K562 (cell line): ENCODE data around the gene HHEX. TPM values are rescaled to one million over a fixed set of nuclear protein-coding genes. Genes with fewer than 3 reads are reported as not detected.
A peak's percentile ranks its signal among the peaks of the same experiment; 100 is the strongest.

Source experiments
- CBFA2T2 ChIP-seq: fragments of 450-650 bp; conservative IDR thresholded peaks from 2 replicates; pipeline ENCODE4 v1.6.1; 2017; ENCODE audit warnings: mild to moderate bottlenecking
- CTBP1 ChIP-seq: fragments of 450-650 bp; IDR thresholded peaks from 2 replicates; pipeline ENCODE4 v1.6.1; 2016; ENCODE audit warnings: borderline replicate concordance
- HDAC1 ChIP-seq, 2 experiments: fragments of 450-650 bp; IDR thresholded peaks; 2 replicates each; pipeline ENCODE4 v1.6.1; 2016 to 2017; ENCODE audit warnings: inconsistent platforms in 1 of 2, mild to moderate bottlenecking in 1 of 2, moderate library complexity in 1 of 2
- HMG20A ChIP-seq: fragments of 450-650 bp; formaldehyde crosslinking; conservative IDR thresholded peaks from 2 replicates; pipeline ENCODE4 v1.4.0; 2020; ENCODE audit warnings: mild to moderate bottlenecking, mixed read lengths
- POLR2G ChIP-seq: fragments of 200-400 bp; formaldehyde crosslinking; IDR thresholded peaks from 2 replicates; pipeline ENCODE4 v1.6.1; 2017; ENCODE audit warnings: low read depth, mild to moderate bottlenecking, antibody characterized with exemption, low read length, moderate library complexity
- YY1 ChIP-seq, 3 experiments: IDR thresholded peaks; 2 replicates each; pipeline ENCODE4 v1.6.1; 2011; ENCODE audit warnings: low read length in 2 of 3, mild to moderate bottlenecking in 2 of 3, moderate library complexity in 2 of 3, borderline replicate concordance in 1 of 3, control low read depth in 1 of 3, low read depth in 1 of 3; ENCODE audit not compliant: insufficient read depth in 3 of 3, insufficient replicate concordance in 2 of 3, control insufficient read depth in 1 of 3, insufficient read length in 1 of 3; ENCODE audit errors: extremely low read depth in 1 of 3
- ZFX ChIP-seq: sonication (generic); formaldehyde crosslinking; IDR thresholded peaks from 2 replicates; pipeline ENCODE4 v1.8.0; 2022; ENCODE audit warnings: mild to moderate bottlenecking, missing genetic modification reagents, moderate library complexity
- ZNF133 ChIP-seq: fragments of 250-450 bp; sonication (Bioruptor Pico); IDR thresholded peaks from 2 replicates; pipeline ENCODE4 v1.4.0; 2020; ENCODE audit warnings: mild to moderate bottlenecking
- ZNF165 ChIP-seq: fragments of 250-450 bp; sonication (Bioruptor Pico); IDR thresholded peaks from 2 replicates; pipeline ENCODE4 v1.4.0; 2020; ENCODE audit warnings: borderline replicate concordance
- ZNF316 ChIP-seq: fragments of 450-650 bp; IDR thresholded peaks from 2 replicates; pipeline ENCODE4 v1.6.1; 2016
- ZNF707 ChIP-seq: fragments of 250-450 bp; sonication (Bioruptor Pico); conservative IDR thresholded peaks from 2 replicates; pipeline ENCODE4 v1.8.0; 2022; ENCODE audit warnings: inconsistent platforms, mild to moderate bottlenecking, moderate library complexity
- ZNF717 ChIP-seq: fragments of 250-450 bp; sonication (Bioruptor Pico); IDR thresholded peaks from 2 replicates; pipeline ENCODE4 v1.5.0; 2021
- ZNF75A ChIP-seq: fragments of 450-650 bp; formaldehyde crosslinking; IDR thresholded peaks from 2 replicates; pipeline ENCODE4 v1.4.0; 2020; ENCODE audit warnings: mild to moderate bottlenecking
- polyA plus RNA-seq, 8 experiments: library from polyadenylated mRNA; depleted of rRNA in 4 of 8; stranded (reverse) in 5 of 8; unstranded in 3 of 8; fragments of >200 nt; fragmentation: Nextera tagmentation in 2 of 8; fragmentation: Illumina TruSeq in 1 of 8; extraction: Ambion mirVana in 2 of 8; extraction: Trizol in 1 of 8; gene quantifications; 2 replicates each; pipeline versions ENCODE4 v1.2.1 to v1.2.3, GENCODE V29; 2011 to 2014; ENCODE audit warnings: inconsistent platforms in 1 of 8, missing spikeins in 1 of 8
- total RNA-seq, 7 experiments: library from RNA; depleted of rRNA in 6 of 7; stranded (reverse); fragments of >200 nt in 6 of 7; fragmentation: Illumina TruSeq in 2 of 7; extraction: Trizol in 2 of 7; gene quantifications; 2 replicates each; pipeline versions ENCODE4 v1.2.1 to v1.2.3, GENCODE V29; 2011 to 2021; ENCODE audit warnings: low replicate concordance in 1 of 7
- TF ChIP-seq, protein P1 (sequence below), 2 experiments: fragments of 450-650 bp; conservative IDR thresholded peaks; 2 replicates each; pipeline ENCODE4 v1.6.1; 2017; ENCODE audit warnings: mild to moderate bottlenecking in 2 of 2, moderate library complexity in 2 of 2
- TF ChIP-seq, protein P2 (sequence below), 2 experiments: fragments of 450-650 bp in 1 of 2; IDR thresholded peaks; 2 replicates each; pipeline ENCODE4 v1.6.1; 2011 to 2017; ENCODE audit warnings: low read depth in 2 of 2, antibody characterized with exemption in 1 of 2, borderline replicate concordance in 1 of 2, low read length in 1 of 2, mild to moderate bottlenecking in 1 of 2, mixed read lengths in 1 of 2; ENCODE audit not compliant: control insufficient read depth in 1 of 2
- TF ChIP-seq, protein P3 (sequence below): sonication (generic); IDR thresholded peaks from 2 replicates; pipeline ENCODE4 v1.6.1; 2016
- TF ChIP-seq, protein P4 (sequence below): sonication (generic); formaldehyde crosslinking; IDR thresholded peaks from 2 replicates; pipeline ENCODE4 v1.8.0; 2022; ENCODE audit warnings: missing genetic modification reagents, mild to moderate bottlenecking, moderate library complexity, borderline replicate concordance

Gene HHEX
- total and polyA plus RNA-seq, 9 of the 15 experiments (the other 6 are each of a cell fraction or from before 2014, with no cell fraction given), result 37.2 to 133 (median 80.2) TPM

DNA sequence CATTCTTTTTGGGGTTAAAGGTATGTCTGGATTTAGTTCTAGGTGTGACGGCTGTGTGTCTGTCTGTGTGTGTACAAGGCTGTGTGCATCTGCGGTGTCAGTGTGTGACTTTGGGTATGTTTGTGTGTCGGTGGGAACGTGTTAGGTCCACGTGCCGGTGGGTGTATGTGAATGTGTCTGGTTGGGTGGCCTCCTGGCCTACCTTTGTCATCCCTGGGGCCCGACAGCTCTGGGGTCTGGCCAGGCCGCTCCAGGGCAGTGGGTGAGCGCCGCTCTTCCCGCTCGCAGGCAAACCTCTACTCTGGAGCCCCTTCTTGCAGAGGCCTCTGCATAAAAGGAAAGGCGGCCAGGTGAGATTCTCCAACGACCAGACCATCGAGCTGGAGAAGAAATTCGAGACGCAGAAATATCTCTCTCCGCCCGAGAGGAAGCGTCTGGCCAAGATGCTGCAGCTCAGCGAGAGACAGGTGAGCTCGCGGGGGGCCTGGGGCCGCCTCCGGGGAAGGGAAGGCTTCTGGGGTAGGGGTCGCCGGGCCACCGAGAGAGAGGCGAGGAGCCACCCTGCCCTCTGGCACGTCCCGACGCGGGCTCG is 2.4 kb downstream of the HHEX start (continued):
- TF ChIP-seq CTBP1 (no peak), ZNF165 (CRISPR knock-in tag) (no peak), CBFA2T2 (no peak), ZNF75A (CRISPR knock-in tag) (no peak), HDAC1 (IDR thresholded peaks at IDR 0.05) (peak in 1 of 2 experiments; percentile 56; a peak in 2 of 4 replicates), ZNF717 (CRISPR knock-in tag) (no peak), ZNF133 (CRISPR knock-in tag) (no peak), ZNF316 (no peak), YY1 (IDR thresholded peaks at IDR 0.05; ENCODE audit: borderline replicate concordance in 1 of 3, control insufficient read depth in 1 of 3, extremely low read depth in 1 of 3, insufficient read depth in 3 of 3, insufficient read length in 1 of 3, insufficient replicate concordance in 2 of 3, low read depth in 1 of 3, low read length in 2 of 3) (no peak), POLR2G (peak; percentile 60; the same call in 1 of the 2 replicates), ZFX (CRISPR knock-in tag) (peak; percentile 56; the same call in 1 of the 2 replicates), ZNF707 (CRISPR knock-in tag) (no peak), HMG20A (no peak)
- TF ChIP-seq, protein P1, sequence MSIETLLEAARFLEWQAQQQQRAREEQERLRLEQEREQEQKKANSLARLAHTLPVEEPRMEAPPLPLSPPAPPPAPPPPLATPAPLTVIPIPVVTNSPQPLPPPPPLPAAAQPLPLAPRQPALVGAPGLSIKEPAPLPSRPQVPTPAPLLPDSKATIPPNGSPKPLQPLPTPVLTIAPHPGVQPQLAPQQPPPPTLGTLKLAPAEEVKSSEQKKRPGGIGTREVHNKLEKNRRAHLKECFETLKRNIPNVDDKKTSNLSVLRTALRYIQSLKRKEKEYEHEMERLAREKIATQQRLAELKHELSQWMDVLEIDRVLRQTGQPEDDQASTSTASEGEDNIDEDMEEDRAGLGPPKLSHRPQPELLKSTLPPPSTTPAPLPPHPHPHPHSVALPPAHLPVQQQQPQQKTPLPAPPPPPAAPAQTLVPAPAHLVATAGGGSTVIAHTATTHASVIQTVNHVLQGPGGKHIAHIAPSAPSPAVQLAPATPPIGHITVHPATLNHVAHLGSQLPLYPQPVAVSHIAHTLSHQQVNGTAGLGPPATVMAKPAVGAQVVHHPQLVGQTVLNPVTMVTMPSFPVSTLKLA (conservative IDR thresholded peaks at IDR 0.05), result peak; percentile 33 to 54; a peak in 3 of 4 replicates
- TF ChIP-seq, protein P2, sequence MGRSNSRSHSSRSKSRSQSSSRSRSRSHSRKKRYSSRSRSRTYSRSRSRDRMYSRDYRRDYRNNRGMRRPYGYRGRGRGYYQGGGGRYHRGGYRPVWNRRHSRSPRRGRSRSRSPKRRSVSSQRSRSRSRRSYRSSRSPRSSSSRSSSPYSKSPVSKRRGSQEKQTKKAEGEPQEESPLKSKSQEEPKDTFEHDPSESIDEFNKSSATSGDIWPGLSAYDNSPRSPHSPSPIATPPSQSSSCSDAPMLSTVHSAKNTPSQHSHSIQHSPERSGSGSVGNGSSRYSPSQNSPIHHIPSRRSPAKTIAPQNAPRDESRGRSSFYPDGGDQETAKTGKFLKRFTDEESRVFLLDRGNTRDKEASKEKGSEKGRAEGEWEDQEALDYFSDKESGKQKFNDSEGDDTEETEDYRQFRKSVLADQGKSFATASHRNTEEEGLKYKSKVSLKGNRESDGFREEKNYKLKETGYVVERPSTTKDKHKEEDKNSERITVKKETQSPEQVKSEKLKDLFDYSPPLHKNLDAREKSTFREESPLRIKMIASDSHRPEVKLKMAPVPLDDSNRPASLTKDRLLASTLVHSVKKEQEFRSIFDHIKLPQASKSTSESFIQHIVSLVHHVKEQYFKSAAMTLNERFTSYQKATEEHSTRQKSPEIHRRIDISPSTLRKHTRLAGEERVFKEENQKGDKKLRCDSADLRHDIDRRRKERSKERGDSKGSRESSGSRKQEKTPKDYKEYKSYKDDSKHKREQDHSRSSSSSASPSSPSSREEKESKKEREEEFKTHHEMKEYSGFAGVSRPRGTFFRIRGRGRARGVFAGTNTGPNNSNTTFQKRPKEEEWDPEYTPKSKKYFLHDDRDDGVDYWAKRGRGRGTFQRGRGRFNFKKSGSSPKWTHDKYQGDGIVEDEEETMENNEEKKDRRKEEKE (IDR thresholded peaks at IDR 0.05; ENCODE audit: borderline replicate concordance in 1 of 2, control insufficient read depth in 1 of 2, low read depth in 2 of 2, low read length in 1 of 2), result no peak
- TF ChIP-seq, protein P3, sequence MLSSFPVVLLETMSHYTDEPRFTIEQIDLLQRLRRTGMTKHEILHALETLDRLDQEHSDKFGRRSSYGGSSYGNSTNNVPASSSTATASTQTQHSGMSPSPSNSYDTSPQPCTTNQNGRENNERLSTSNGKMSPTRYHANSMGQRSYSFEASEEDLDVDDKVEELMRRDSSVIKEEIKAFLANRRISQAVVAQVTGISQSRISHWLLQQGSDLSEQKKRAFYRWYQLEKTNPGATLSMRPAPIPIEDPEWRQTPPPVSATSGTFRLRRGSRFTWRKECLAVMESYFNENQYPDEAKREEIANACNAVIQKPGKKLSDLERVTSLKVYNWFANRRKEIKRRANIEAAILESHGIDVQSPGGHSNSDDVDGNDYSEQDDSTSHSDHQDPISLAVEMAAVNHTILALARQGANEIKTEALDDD, result no peak
- TF ChIP-seq, protein P4, sequence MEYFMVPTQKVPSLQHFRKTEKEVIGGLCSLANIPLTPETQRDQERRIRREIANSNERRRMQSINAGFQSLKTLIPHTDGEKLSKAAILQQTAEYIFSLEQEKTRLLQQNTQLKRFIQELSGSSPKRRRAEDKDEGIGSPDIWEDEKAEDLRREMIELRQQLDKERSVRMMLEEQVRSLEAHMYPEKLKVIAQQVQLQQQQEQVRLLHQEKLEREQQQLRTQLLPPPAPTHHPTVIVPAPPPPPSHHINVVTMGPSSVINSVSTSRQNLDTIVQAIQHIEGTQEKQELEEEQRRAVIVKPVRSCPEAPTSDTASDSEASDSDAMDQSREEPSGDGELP (CRISPR knock-in tag), result no peak
